Fibroblast of peridontal ligament (primary cell): Measurements from ENCODE around the gene FHIP2A.
"Not testable (repeated sequence)": the region's sequence is repeated elsewhere in the genome, so short reads cannot be mapped to it uniquely, and the experiment has no call there.

Experiments used
- DNase-seq: peaks from one replicate; pipeline ENCODE4 v3.0.0-alpha.2; 2010; ENCODE audit errors: extremely low read depth

FHIP2A gene

DNA sequence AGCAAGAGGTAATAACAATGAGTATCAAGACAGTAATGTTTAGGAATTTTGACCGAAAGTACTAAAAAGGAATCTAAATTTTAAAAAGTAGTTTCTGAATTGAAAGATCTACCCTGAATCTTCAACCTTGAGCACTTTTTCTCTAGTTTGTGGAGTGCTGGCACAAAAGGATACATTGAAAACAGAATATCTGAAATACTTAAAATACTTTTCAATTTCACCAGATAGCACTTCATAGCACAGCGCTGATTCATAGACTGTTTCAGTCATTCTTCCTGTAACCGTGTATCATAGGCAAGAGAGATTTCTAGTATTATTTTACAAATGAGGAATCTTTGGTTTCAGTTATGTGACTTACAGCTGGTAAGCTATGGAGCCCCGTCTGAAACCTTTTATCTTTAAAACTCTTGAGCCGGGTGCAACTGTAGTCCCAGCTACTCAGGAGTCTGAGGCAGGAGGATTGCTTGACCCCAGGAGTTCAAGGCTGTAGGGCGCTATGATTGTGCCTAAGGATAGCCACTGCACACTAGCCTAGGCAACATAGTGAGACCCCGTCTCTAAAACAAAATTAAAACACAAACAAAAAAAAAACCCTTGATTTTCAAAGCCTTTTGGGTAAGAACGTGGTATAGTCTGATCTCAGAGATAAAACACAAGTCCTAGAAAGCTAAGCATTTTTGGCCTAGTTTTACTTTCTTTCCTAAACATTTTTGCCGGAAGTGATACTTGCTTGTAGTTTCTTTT, 35.1 kb downstream of the FHIP2A start:
- DNase-seq, result peak; percentile 87

DNA sequence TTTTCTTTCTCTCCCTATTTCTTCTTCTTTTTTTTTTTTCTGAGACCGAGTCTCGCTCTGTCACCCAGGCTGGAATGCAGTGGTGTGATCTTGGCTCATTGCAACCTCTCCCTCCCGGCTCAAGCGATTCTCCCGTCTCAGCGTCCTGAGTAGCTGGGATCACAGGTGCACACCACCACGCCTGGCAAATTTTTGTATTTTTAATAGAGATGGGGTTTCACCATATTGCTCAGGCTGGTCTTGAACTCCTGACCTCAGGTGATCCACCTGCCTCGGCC, 35.6 kb downstream of the FHIP2A start:
- DNase-seq, result not testable (repeated sequence)

DNA sequence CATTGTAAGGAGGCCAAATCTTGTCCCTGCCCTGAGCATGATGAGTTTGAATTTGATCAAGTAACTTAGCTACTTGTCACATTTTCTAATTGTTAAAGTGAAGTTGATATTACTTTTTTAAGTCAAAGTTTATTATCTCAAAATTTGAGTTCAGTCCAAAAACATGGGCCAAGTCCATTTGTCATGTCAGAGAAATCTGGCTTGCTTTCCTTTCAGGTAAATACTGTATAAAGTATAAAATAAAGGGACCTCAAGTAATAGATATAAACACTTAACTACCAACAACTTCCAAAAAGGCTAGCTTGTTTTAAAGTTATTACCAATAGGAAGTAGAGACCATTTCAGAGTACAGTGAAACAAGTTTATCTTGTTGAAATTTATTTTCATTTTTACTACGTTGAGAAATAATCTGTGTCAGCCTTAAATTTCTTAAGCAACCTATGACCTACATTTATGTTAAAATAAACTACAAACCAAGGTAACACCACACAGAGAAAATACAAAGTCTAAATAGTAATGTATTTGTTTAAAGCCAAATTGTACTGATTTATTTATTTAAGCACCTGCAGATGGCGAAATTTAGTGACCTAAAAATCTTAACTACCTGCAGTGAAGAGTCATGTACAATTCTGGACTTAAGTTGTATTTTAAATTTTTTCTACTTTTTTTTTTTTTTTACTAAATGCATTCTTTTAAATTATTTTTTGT, 36.5 kb downstream of the FHIP2A start:
- DNase-seq, result no peak

DNA sequence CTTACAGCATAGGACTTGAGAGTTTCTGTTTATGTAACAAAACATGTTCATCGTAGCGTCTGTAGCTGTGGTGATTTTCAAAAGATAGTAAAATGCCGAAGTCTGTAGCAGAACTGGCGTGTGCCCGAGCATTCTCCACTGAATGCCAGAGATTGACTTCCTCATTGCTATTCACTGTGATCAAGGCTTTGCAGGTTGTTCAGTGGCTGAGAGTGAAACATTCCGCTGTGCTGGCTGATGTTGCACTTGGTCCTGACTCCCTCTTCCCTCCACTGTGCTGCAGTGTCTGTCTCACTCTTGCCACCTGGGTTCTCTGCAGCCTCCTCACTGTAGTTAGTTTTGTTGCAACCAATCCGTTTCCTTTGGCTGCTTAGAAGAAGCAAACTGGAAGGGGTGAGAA, 37.6 kb downstream of the FHIP2A start:
- DNase-seq, result no peak

DNA sequence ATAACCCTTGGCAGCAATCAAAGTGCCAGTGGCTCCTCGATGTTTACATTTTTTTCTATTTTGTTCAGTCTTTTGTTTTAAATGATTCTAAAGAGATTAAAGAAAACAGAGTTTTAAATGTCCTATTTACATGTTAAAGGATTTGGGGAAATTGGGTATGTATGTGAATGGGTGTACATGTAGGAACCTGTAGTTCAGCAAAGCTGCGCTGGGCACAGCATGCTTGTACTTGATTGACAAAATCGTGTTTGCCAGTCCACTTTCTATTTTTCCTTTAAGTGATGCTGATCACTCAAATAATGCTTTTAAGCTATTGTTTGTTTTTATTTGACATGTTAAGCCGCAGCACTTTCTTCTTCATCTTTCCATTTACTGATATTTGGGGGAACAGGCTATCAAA, 40.9 kb downstream of the FHIP2A start:
- DNase-seq, result no peak

DNA sequence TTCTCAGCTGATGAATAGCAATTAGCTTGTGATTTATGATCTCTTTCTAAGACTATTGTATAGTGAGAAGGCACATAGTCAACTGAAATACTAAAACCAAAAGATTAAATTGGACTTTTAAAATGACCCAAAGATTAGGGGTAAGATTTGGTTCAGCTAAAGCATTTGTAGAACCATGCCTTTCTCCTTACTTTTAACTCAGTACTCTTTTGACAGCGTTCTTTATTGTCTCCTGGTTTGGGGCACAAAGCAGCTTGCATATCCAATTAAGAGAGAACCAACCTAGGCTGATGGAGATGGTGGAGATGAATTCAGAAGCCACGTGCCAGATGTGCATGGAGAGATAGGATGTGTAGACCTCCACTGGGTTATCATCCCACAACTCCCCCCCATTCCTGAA, 45.8 kb downstream of the FHIP2A start:
- DNase-seq, result no peak

DNA sequence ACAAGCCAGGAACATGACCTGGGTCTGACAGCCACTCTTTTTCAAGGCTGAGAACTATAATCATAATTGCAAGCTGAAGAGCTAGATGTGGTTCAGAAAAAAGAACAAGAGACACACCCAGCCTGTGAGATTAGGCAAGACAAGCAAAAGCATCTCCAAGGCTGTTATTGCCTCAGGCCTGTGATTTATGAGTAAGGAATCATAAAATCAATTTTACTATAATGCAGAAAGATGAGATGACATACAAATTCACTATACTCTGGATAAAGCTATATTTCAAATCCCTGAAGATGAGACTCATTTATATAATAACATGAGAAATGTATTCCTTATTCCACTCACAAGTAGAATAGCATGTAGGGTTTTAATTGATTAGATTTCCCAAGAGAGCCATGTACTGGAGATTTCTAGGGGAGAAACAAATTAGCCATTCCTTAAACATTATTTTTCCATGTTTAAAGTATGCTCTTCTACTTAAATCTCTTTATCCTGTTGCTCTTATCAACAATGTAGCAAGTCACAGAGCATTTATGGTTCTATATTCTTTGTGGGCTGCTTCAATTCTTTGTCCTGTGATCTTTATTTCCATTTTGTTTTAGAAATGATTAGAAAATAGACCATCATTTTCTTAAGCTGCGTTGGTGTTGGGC, 47.4 kb downstream of the FHIP2A start:
- peak; percentile 79 for DNase-seq

DNA sequence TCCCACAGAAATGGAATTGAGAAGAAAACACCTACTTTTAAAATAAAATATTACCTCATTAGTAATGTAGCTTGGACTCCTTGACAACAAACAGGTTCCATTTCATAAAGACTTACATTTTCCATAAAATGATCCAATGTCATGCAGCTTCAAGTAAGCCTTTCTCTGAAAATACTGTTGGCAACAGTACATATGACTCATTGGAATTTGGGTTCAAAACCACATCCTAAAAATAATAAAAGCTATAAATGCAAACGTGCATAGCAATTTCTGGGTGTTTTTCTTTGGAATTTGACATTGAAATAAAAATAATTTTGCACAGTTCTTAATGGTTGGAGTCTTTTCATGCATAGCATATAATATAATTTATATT, 47.9 kb downstream of the FHIP2A start:
- DNase-seq, result peak; percentile 89

DNA sequence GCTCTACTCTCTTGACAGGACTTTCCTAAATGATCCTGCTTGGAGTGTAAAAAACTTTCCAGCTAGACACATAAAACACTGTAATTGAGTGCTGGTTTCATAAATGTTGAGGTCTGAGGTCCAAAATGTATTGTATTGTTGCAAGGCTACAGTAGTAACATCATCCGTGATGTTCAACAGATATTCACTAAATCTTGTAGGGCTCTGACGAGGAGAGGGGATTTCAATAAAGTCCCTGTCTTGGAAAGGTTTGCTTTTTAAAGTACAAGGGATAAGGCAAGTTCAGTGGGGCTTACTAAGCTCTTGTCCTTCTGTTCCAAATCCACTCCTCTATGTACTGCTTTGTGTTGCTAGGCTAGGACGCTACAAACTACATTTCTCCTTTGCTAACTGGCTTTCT, 48.9 kb downstream of the FHIP2A start:
- DNase-seq, result no peak

DNA sequence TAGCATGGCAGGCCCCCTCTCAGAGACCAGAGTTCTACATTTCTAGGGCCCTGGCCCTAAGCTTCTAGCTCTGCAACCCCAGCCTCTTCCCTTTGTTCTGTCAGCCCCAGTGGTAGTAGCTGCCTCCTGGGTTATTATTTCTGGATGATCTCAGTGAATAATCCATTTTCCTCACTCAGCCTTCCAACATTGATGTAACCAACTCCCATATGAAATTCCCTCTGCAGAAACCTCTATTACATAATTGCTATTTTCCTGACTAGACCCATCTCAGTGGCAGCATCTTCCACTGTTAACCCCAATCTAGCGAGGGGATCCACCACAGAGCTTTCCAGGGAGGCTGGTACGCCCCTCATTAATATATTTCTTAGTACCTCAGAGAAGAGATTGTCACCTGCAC, 49.8 kb downstream of the FHIP2A start:
- no peak for DNase-seq
